Measurements from ENCODE around the gene ARFGAP3. TPM values are rescaled to one million over a fixed set of nuclear protein-coding genes. Genes with fewer than 3 reads are reported as not detected.

The ARFGAP3 gene
- total RNA-seq, 1 donor from 2014 or later, result 80.8 TPM

DNA sequence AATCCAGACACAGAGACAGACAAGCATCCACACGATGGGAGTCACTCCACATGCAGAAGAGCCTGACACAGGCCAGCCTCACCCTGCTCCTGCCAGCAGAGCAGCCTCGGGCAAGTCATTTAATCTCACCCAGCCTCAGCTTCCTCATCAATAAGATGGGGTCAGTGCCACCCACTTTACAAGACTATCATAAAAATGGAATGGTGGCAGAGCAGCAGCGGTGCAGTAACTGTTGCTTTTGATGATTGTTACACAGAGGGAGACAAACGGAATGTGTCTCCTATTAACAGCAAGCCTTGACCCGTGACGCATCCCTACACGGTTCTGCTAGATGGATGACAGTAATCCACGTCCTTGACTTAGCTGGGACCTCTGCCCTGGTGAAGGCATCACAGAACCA lies 26.0 kb upstream of the ARFGAP3 start:
- H3K4me1 Mint-ChIP-seq (ENCODE audit: low read depth), result peaks cover 4% of the 10 kb centered on the region
- H3K27ac Mint-ChIP-seq (ENCODE audit: unreplicated experiment), result no peak overlapping the region
- TF ChIP-seq, protein P1, sequence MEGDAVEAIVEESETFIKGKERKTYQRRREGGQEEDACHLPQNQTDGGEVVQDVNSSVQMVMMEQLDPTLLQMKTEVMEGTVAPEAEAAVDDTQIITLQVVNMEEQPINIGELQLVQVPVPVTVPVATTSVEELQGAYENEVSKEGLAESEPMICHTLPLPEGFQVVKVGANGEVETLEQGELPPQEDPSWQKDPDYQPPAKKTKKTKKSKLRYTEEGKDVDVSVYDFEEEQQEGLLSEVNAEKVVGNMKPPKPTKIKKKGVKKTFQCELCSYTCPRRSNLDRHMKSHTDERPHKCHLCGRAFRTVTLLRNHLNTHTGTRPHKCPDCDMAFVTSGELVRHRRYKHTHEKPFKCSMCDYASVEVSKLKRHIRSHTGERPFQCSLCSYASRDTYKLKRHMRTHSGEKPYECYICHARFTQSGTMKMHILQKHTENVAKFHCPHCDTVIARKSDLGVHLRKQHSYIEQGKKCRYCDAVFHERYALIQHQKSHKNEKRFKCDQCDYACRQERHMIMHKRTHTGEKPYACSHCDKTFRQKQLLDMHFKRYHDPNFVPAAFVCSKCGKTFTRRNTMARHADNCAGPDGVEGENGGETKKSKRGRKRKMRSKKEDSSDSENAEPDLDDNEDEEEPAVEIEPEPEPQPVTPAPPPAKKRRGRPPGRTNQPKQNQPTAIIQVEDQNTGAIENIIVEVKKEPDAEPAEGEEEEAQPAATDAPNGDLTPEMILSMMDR (IDR thresholded peaks at IDR 0.05), result no peak
- no peak for DNase-seq (ENCODE audit: low spot score)
- H3K36me3 Mint-ChIP-seq (ENCODE audit: low read depth), result peaks cover 24% of the 10 kb centered on the region
- no peaks in the 10 kb centered on the region for H3K9me3 Mint-ChIP-seq (ENCODE audit: low read depth)
- no peaks in the 10 kb centered on the region for H3K27me3 Mint-ChIP-seq (ENCODE audit: low read depth)
- H3K4me3 Mint-ChIP-seq (ENCODE audit: unreplicated experiment), result no peak overlapping the region

DNA sequence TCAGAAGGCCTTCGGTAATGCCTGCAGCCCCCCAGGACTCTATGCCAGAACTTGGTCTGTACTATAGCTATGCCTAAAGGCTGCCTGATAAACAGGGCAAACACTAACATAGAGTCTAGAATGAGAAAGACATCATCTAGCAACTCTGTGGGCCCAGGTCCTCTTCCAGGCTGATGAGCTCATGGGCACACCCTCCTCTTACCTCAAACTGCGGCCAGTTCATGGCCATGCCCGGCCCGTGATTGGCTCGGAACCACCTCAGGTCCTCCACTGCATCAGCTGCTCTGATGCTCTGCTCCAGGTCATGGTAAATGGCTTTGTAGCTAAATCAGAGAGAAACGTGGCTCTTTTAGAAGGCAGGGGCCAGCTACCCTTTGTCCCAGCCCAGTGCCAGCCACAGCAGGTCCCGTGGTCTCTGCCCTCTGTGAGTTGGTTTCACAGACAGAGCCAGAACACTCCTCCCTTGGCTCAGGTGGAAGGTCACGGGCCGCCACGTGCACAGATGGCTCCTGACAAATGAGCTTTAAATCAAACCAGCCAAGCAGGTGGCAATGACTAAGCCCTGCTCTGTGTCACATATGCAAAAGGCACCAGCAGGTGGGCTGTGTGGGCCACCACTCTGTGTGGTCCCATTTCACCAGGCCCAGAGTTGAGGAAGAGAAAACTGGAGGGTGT lies 25.0 kb upstream of the ARFGAP3 start:
- Mint-ChIP-seq H3K27me3 (ENCODE audit: low read depth) (no peaks in the 10 kb centered on the region), H3K36me3 (ENCODE audit: low read depth) (peaks cover 18% of the 10 kb centered on the region), H3K9me3 (ENCODE audit: low read depth) (no peaks in the 10 kb centered on the region), H3K4me1 (ENCODE audit: low read depth) (peaks cover 4% of the 10 kb centered on the region), H3K4me3 (ENCODE audit: unreplicated experiment) (no peak overlapping the region), H3K27ac (ENCODE audit: unreplicated experiment) (no peak overlapping the region)
- no peak for DNase-seq (ENCODE audit: low spot score)
- TF ChIP-seq, protein P1 (IDR thresholded peaks at IDR 0.05), result no peak

DNA sequence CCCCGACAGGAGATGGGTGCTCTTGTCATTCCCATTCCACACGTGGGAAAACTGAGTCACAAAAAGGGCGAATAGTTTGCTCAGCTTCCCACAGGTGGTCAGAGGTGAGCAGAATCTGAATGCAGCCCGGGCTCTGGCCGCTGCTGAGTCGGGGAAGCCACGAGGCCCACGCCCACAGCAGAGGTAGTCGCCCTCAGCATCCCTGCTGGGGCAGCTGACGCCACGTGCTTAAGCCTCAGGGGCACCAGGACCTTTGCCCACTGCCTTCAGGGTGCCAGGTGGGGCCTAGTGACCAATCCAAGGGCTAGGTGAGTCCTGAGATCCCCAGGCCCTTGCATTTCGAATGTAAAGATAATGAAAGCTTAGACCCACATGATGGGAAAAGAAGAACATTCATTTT lies 24.2 kb upstream of the ARFGAP3 start:
- Mint-ChIP-seq H3K9me3 (ENCODE audit: low read depth) (no peaks in the 10 kb centered on the region), H3K36me3 (ENCODE audit: low read depth) (peaks cover 23% of the 10 kb centered on the region), H3K4me3 (ENCODE audit: unreplicated experiment) (no peak overlapping the region), H3K4me1 (ENCODE audit: low read depth) (peaks cover 4% of the 10 kb centered on the region), H3K27ac (ENCODE audit: unreplicated experiment) (no peak overlapping the region), H3K27me3 (ENCODE audit: low read depth) (no peaks in the 10 kb centered on the region)
- TF ChIP-seq, protein P1 (IDR thresholded peaks at IDR 0.05), result no peak
- DNase-seq (ENCODE audit: low spot score), result no peak

DNA sequence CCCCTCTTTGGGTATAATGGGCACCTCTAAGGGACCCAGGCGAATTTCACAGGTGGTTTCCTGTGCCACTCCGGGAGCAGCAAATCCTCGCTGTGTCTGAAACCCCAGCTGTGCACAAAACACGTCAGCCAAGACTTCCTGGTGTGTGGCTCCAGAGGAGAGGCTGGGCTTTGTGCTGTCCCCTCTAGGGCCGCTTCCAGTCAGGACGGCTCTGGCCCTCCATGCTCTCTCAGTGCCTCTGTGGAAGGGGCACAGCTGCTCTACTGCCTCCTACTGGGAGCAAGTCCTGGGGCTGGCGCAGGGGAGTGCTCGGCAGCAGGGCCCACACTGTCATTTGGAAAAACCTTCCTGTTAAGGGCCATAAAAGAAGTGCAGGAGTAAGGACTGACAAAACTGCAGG lies 23.7 kb upstream of the ARFGAP3 start:
- H3K9me3 Mint-ChIP-seq (ENCODE audit: low read depth), result no peaks in the 10 kb centered on the region
- no peak for DNase-seq (ENCODE audit: low spot score)
- H3K4me1 Mint-ChIP-seq (ENCODE audit: low read depth), result peaks cover 4% of the 10 kb centered on the region
- H3K36me3 Mint-ChIP-seq (ENCODE audit: low read depth), result peaks cover 26% of the 10 kb centered on the region
- H3K4me3 Mint-ChIP-seq (ENCODE audit: unreplicated experiment), result no peak overlapping the region
- no peak overlapping the region for H3K27ac Mint-ChIP-seq (ENCODE audit: unreplicated experiment)
- H3K27me3 Mint-ChIP-seq (ENCODE audit: low read depth), result no peaks in the 10 kb centered on the region
- TF ChIP-seq, protein P1 (IDR thresholded peaks at IDR 0.05), result peak; percentile 41

DNA sequence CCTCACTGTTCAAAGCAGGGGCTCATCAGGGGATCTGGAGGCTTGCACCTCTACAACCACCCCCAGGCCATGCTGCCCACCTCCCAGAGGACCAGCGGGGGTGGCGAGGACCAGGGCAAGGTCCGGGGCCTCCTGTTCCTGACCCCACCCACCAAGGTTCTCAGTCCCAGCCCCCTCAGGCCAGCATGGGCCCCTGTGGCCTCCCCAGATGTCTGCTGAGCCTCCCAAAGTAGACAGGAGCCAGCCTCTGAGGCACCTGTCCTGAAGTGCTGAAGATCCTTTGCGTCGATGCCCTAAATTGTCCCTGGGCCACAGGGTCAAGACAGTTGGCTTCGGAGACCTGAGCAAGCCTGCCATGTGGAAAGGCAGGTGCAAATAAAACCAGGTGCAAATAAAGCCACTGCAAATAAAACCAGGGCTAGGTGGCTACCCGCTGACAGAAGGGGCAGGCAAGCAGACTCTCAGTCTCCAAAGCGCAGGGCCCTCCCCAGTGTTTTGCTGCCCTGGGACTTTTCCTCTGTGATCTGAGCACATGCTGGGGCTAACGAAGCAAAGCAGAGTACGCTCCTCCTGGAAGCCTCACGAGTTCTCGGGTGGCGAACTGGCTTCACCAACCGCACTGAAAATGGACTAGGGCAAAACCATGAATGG lies 22.4 kb upstream of the ARFGAP3 start:
- DNase-seq (ENCODE audit: low spot score), result no peak
- Mint-ChIP-seq H3K4me1 (ENCODE audit: low read depth) (no peaks in the 10 kb centered on the region), H3K27ac (ENCODE audit: unreplicated experiment) (no peak overlapping the region), H3K36me3 (ENCODE audit: low read depth) (peaks cover 32% of the 10 kb centered on the region), H3K27me3 (ENCODE audit: low read depth) (no peaks in the 10 kb centered on the region), H3K9me3 (ENCODE audit: low read depth) (no peaks in the 10 kb centered on the region), H3K4me3 (ENCODE audit: unreplicated experiment) (no peak overlapping the region)
- TF ChIP-seq, protein P1 (IDR thresholded peaks at IDR 0.05), result no peak
